Stimulated activated CD8-positive, alpha-beta memory T cell treated with anti-CD3 and anti-CD28 coated beads, Interleukin-4, amount 100 ng/mL, for 4 hours (primary cell): ENCODE measurements around the gene RFX1.
A peak's percentile ranks its signal among the peaks of the same experiment; 100 is the strongest.
"Not testable (repeated sequence)": the region's sequence is repeated elsewhere in the genome, so short reads cannot be mapped to it uniquely, and the experiment has no call there.

Source experiments
- DNase-seq, 2 donors: peaks; one replicate each; pipeline ENCODE4 v3.0.0-alpha.2; 2020; ENCODE audit warnings: low read depth in 2 of 2, low spot score in 1 of 2

Gene RFX1

GRCh38 chr19:14027856-14028450, 21.8 kb upstream of the RFX1 start, which contains the start of gene RLN3:
RLN3 (plus strand) TSS chr19:14028148; CDS start chr19:14028205, 57 bp downstream.
- no peak for DNase-seq

DNA sequence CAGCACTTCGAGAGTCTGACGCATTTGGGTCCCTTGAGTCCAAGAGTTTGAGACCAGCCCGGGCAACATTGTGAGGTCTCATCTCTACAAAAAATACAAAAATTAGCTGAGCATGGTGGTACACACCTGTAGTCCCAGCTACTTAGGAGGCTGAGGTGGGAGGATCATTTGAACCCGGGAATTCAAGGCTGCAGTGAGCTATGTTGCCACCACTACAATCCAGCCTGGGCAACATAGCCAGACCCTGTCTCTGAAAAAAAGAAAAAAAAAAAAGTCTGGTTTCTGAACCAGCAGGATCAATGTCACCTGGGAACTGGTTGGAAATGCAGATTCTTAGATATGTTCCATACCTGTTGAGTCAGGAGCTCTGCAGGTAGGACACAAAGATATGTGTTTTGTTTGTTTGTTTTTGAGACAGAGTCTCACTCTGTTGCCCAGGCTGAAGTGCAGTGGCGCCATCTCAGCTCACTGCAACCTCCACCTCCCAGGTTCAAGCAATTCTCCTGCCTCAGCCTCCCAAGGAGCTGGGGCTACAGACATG, 20.6 kb upstream of the RFX1 start:
- not testable (repeated sequence) for DNase-seq

GRCh38 chr19:14023404-14024235, 17.5 kb upstream of the RFX1 start:
- DNase-seq, result no peak

- DNase-seq, result no peak
These were observed 16.3 kb upstream of the RFX1 start for GRCh38 chr19:14022469-14022868.

GRCh38 chr19:14021474-14021873, 15.4 kb upstream of the RFX1 start:
- DNase-seq, result no peak

- not testable (repeated sequence) for DNase-seq
These were observed 13.6 kb upstream of the RFX1 start for GRCh38 chr19:14019739-14020138.

- no peak for DNase-seq
These were observed 13.0 kb upstream of the RFX1 start for GRCh38 chr19:14019100-14019499.

- no peak for DNase-seq
These were observed 9.5 kb upstream of the RFX1 start for GRCh38 chr19:14015524-14016035.

DNA sequence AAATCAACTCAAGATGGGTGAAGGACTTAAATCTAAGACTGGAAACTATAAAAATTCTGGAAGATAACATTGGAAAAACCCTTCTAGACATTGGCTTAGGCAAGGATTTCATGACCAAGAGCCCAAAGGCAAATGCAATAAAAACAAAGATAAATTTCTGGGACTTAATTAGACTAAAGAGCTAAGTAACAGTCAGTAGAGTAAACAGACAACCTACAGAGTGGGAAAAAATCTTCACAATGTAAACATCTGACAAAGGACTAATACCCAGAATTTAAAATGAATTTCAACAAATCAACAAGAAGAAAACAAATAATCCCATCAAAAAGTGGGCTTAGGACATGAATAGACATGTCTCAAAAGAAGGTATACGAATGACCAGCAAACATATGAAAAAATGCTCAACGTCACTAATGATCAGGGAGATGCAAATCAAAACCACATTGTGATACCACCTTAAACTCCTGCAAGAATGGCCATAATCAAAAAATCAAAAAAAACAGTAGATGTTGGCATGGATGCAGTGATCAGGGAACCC, 6.3 kb upstream of the RFX1 start:
- DNase-seq, result no peak

- no peak for DNase-seq
These were observed 844 bp upstream of the RFX1 start for GRCh38 chr19:14006766-14007562.

- DNase-seq, result peak; percentile 83 to 86
These were observed 603 bp downstream of the RFX1 start for GRCh38 chr19:14005349-14006084.

- no peak for DNase-seq
These were observed 1.3 kb downstream of the RFX1 start for GRCh38 chr19:14004619-14005348.

DNA sequence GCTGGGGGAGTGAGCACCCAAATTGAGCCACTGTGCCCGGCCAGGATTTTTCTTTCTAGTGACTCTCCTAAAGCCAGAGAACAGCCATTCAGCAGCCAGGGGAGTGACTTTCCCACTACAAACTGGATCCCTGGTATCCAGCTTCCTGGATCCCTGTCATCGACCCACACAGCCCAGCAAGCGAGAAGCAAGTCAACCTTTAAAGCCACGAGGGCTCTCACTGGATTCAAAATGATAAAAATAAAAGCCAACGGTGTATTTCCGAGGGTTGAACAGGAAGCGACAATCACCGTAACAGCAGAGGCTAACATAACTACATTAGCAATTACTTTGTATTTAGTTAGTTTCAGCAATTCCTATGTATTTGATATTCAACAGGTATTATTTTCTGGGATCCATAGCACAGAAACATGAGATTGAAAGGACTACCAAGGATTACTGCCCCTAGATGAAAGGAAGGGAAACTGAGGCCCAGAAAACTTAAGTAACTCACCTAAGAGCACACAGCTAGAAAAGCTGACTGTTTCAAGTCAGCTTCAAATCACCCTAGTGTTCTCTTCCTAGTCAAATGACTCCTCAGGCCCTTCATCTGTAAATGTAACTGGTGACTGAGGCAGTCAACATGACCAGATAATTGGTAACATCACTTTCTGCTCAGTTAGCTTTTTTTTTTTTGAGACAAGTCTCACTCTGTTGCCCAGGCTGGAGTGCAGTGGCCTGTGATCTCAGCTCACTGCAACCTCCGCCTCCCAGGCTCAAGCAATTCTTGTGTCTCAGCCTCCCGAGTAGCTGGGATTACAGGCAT, 2.7 kb downstream of the RFX1 start:
- DNase-seq, result no peak

DNA sequence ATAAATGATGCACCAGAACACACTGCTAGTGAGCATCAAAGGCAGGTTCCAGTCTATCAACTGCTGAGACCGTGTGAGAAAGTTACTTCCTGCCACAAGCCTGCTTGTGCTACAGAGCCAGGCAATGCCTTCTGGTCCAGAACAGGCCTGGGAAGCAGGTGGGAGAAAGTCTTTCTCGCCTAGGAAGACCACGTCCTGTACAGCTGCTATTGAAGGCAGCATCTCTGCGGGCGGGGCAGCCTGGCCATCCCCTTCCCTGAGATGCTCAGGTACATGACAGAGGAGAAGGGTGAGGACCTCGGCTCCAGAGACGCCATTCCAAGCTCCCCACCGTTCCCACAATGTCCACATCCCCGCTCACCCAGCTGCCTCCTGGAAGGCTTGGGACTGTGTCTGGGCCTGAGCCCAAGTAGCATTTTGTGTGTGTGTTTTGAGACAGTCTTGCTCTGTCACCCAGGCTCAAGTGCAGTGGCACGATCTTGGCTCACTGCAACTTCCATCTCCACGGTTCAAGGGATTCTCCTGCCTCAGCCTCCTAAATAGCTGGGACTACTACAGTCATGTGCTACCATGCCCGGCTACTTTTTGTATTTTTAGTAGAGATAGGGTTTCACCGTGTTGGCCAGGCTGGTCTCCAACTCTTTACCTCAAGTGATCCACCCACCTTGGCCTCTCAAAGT, 3.4 kb downstream of the RFX1 start:
- no peak for DNase-seq

- no peak for DNase-seq
These were observed 5.3 kb downstream of the RFX1 start for GRCh38 chr19:14000691-14001375.

GRCh38 chr19:13999085-13999484, 7.0 kb downstream of the RFX1 start:
- DNase-seq, result no peak

DNA sequence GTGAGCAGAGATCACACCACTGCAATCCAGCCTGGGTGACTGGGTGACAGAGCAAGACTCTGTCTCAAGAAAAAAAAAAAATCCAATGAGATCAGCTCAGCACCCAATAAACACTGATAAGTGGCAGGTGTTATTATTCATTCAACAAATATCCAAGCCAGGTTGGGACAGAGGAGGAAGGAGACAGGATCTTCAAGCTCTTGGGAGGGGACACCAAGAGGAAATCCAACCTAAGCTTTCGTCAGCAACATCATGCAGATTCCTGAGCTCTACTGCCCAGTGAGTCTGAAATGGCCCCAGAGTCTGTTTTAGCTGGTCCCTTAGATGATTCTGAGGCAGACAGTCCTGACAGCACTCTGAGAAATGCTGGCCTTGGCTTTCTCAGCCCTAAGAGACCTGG, 7.7 kb downstream of the RFX1 start:
- no peak for DNase-seq

DNA sequence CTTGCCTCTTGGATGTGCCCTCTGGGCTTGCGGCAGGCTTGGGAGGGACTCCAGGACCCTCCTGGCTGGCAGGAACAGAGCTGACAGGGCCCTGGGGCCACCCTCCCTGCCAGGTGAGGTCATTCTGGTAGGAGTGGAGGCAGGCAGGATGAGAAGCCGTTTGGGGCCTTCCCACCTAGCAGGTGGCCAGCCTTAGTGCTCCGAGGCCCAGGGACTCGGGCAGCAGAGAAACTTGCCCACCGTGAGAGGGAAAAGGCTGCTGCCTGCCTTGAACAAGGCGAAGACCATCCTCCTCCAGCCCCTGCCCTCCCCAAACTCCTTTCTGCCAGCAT, 8.5 kb downstream of the RFX1 start:
- DNase-seq, result no peak
